Natural killer cell (primary cell): ENCODE results near the gene YTHDF1. TPM values are rescaled to one million over a fixed set of nuclear protein-coding genes. Genes with fewer than 3 reads are reported as not detected.
A peak's percentile ranks its signal among the peaks of the same experiment; 100 is the strongest.

Experiments used
- ATAC-seq, 3 donors: fragments of 150-1000 bp in 2 of 3; fragments of 200-7000 bp in 1 of 3; cut with Tn5 transposase; 1 replicate in 1 of 3; 2 replicates in 2 of 3; pipeline ENCODE4 v1.10.0; 2021; ENCODE audit warnings: mild to moderate bottlenecking in 2 of 3, moderate library complexity in 2 of 3
- DNase-seq, 2 donors: peaks; one replicate each; pipeline versions ENCODE4 v3.0.0 to v3.0.0-alpha.2; 2013 to 2021; ENCODE audit warnings: mixed read lengths in 1 of 2
- H3K27ac ChIP-seq: one replicate; pipeline ENCODE4 v1.5.1; 2013; ENCODE audit warnings: mild to moderate bottlenecking, low read length
- H3K27me3 ChIP-seq: one replicate; pipeline ENCODE4 v1.6.1; 2013; ENCODE audit warnings: low read length; ENCODE audit not compliant: control insufficient read depth, insufficient read depth
- H3K36me3 ChIP-seq: one replicate; pipeline ENCODE4 v1.6.1; 2013; ENCODE audit warnings: low read length; ENCODE audit not compliant: control insufficient read depth, insufficient read depth
- H3K4me1 ChIP-seq: one replicate; pipeline ENCODE4 v1.6.1; 2013; ENCODE audit warnings: low read length; ENCODE audit not compliant: control insufficient read depth, insufficient read depth
- H3K4me3 ChIP-seq: one replicate; pipeline ENCODE4 v1.5.1; 2013; ENCODE audit warnings: low read length
- H3K9me3 ChIP-seq: one replicate; pipeline ENCODE4 v1.6.1; 2013; ENCODE audit warnings: low read length; ENCODE audit not compliant: control insufficient read depth, insufficient read depth
- H3K27ac Mint-ChIP-seq, 2 donors: one replicate each; pipeline ENCODE4 v1.8.0; 2022; ENCODE audit warnings: mild to moderate bottlenecking in 2 of 2, mixed read lengths in 2 of 2, moderate library complexity in 1 of 2
- H3K27me3 Mint-ChIP-seq, 2 donors: one replicate each; pipeline ENCODE4 v1.8.0; 2022; ENCODE audit warnings: low read depth in 2 of 2, mixed read lengths in 2 of 2
- H3K36me3 Mint-ChIP-seq: one replicate; pipeline ENCODE4 v1.8.0; 2022; ENCODE audit warnings: mixed read lengths
- H3K4me1 Mint-ChIP-seq, 2 donors: one replicate each; pipeline ENCODE4 v1.8.0; 2022; ENCODE audit warnings: mixed read lengths in 2 of 2
- H3K4me3 Mint-ChIP-seq: one replicate; pipeline ENCODE4 v1.8.0; 2022; ENCODE audit warnings: mild to moderate bottlenecking, moderate library complexity, mixed read lengths
- H3K9me3 Mint-ChIP-seq, 2 donors: one replicate each; pipeline ENCODE4 v1.8.0; 2022; ENCODE audit warnings: mixed read lengths in 2 of 2
- WGBS: methylation state at CpG from one replicate; pipeline ENCODE4 v1.1.7; 2013; ENCODE audit warnings: missing lambda C conversion rate; ENCODE audit not compliant: insufficient coverage; 5-methylcytosine and 5-hydroxymethylcytosine counted together
- intact Hi-C: fragments of 100-400 bp; cut with micrococcal nuclease; formaldehyde crosslinking; loops from one replicate; pipeline ENCODE4 v1.14.2; 2022
- total RNA-seq, 4 donors: library from RNA; stranded (reverse); fragments of 120-200 nt in 1 of 4; gene quantifications; one replicate each; pipeline versions ENCODE4 v1.2.3 to v1.2.4, GENCODE V29; 2013 to 2022
- TF ChIP-seq, protein P1 (sequence below): fragments of 200-600 bp; IDR thresholded peaks from one replicate; pipeline ENCODE4 v1.8.0; 2022; ENCODE audit warnings: antibody characterized with exemption

YTHDF1 gene
- total RNA-seq, 3 donors from 2014 or later (not counting 1 experiment from before 2014, with no cell fraction given), result 39.1 to 43.1 (median 41.0) TPM

DNA sequence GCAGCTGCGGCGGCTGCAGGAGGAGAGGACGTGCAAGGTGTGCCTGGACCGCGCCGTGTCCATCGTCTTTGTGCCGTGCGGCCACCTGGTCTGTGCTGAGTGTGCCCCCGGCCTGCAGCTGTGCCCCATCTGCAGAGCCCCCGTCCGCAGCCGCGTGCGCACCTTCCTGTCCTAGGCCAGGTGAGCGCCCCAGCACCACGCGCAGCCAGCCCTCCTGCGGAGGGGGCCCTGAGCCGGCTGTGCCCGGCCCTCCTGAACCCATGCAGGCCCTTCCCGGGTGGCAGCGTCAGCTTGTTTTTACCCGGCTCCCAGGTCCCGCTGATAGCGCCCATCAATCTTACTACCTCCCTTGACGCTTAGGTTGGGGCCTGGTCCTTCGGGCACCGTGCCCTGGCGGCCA is 23.5 kb upstream of the YTHDF1 start:
- Mint-ChIP-seq H3K27ac (no peak overlapping the region), H3K27me3 (peaks cover 0 to 3% of the 10 kb centered on the region in 2 donors), H3K36me3 (no peaks in the 10 kb centered on the region), H3K4me3 (no peak overlapping the region), H3K9me3 (no peaks in the 10 kb centered on the region), H3K4me1 (no peaks in the 10 kb centered on the region)
- Histone ChIP-seq H3K36me3 (no peaks in the 10 kb centered on the region), H3K9me3 (no peaks in the 10 kb centered on the region), H3K27me3 (no peaks in the 10 kb centered on the region), H3K4me1 (peaks cover 3% of the 10 kb centered on the region), H3K4me3 (no peak overlapping the region), H3K27ac (no peak overlapping the region)
- 95% methylated on average over 30 of the region's 30 CpGs for WGBS
- no peak for ATAC-seq
- TF ChIP-seq, protein P1, sequence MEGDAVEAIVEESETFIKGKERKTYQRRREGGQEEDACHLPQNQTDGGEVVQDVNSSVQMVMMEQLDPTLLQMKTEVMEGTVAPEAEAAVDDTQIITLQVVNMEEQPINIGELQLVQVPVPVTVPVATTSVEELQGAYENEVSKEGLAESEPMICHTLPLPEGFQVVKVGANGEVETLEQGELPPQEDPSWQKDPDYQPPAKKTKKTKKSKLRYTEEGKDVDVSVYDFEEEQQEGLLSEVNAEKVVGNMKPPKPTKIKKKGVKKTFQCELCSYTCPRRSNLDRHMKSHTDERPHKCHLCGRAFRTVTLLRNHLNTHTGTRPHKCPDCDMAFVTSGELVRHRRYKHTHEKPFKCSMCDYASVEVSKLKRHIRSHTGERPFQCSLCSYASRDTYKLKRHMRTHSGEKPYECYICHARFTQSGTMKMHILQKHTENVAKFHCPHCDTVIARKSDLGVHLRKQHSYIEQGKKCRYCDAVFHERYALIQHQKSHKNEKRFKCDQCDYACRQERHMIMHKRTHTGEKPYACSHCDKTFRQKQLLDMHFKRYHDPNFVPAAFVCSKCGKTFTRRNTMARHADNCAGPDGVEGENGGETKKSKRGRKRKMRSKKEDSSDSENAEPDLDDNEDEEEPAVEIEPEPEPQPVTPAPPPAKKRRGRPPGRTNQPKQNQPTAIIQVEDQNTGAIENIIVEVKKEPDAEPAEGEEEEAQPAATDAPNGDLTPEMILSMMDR, result no peak
- no peak for DNase-seq
- intact Hi-C loops, result no loop called here

DNA sequence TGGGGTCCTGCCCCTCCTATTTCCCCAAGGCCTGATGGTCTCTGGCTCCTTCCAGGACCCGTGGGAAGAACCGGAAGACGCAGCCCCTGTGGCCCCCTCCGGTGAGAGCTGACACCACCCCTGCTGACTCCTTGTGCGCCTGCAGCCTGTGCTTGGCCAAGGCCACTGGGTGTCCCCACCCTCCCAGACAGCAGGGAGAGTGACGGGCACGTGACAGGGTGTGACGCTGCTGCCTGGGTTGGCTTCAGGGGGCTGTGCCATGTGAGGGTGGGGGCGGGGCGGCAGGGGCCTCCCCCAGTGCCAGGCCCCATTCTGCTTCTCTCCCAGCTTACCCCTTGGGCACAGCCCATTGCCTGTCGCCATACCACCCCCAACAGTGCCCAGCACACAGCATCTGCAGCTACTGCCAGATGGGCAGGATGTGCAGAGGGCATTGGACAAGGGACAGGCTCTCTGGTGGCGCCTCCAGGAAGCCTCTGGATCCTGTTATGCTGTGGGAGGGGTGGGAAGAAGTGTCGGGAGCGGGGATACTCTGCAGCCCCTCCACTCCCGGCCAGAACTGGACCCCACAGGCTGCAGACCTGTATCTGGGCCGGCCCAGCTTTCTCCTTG is 22.7 kb upstream of the YTHDF1 start:
- Mint-ChIP-seq H3K4me3 (no peak overlapping the region), H3K27ac (no peak overlapping the region), H3K27me3 (peaks cover 0 to 3% of the 10 kb centered on the region in 2 donors), H3K4me1 (no peaks in the 10 kb centered on the region), H3K9me3 (no peaks in the 10 kb centered on the region), H3K36me3 (no peaks in the 10 kb centered on the region)
- Histone ChIP-seq H3K27ac (no peak overlapping the region), H3K9me3 (no peaks in the 10 kb centered on the region), H3K36me3 (no peaks in the 10 kb centered on the region), H3K4me3 (no peak overlapping the region), H3K4me1 (peaks cover 3% of the 10 kb centered on the region), H3K27me3 (peaks cover 2% of the 10 kb centered on the region)
- TF ChIP-seq, protein P1, result no peak
- WGBS, result 67% methylated on average over 14 of the region's 16 CpGs
- DNase-seq (peak in 1 of 2 donors; percentile 32), ATAC-seq (peak in 1 of 3 donors; percentile 29)
- intact Hi-C loops, result no loop called here

DNA sequence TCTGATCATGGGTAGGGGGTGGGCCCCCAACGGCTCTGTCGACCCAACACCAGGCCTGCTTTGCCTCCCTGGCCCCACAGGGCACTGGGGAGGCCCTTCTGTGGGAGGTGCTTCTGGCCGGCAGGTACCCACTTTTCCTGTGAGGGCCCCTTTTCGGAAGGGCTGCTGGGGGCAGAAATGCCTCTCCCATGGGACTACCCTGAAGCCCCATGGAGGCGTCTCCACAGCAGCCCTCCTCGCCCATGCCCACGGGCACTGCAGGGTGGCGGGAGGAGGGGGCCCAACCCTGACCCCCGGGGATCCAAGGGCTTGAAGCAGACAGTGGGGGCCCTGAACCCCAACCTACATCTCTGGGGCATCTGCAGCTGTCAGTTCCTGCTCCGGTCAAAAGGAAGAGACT is 22.1 kb upstream of the YTHDF1 start:
- peaks cover 3% of the 10 kb centered on the region for H3K27me3 ChIP-seq
- TF ChIP-seq, protein P1, result no peak

More for the DNA sequence above, 22.1 kb upstream of the YTHDF1 start:
- H3K27me3 Mint-ChIP-seq, result peaks cover 0 to 3% of the 10 kb centered on the region in 2 donors
- DNase-seq (no peak), ATAC-seq (no peak)
- intact Hi-C loops, result no loop called here
- H3K27ac Mint-ChIP-seq, result no peak overlapping the region
- H3K27ac ChIP-seq, result no peak overlapping the region
- H3K9me3 Mint-ChIP-seq, result no peaks in the 10 kb centered on the region
- H3K4me1 Mint-ChIP-seq, result no peaks in the 10 kb centered on the region
- H3K36me3 Mint-ChIP-seq, result no peaks in the 10 kb centered on the region
- H3K36me3 ChIP-seq, result no peaks in the 10 kb centered on the region
- 82% methylated on average over 10 of the region's 10 CpGs for WGBS
- no peak overlapping the region for H3K4me3 ChIP-seq
- H3K4me3 Mint-ChIP-seq, result no peak overlapping the region
- H3K4me1 ChIP-seq, result peaks cover 3% of the 10 kb centered on the region
- no peaks in the 10 kb centered on the region for H3K9me3 ChIP-seq
